HepG2 (cell line): ENCODE measurements around the gene VAMP4. TPM values are rescaled to one million over a fixed set of nuclear protein-coding genes. Genes with fewer than 3 reads are reported as not detected.

ENCODE experiments used
- HCFC1 ChIP-seq: fragments of 150-350 bp; IDR thresholded peaks from 2 replicates; pipeline ENCODE4 v1.6.1; 2014; ENCODE audit warnings: low read depth, low read length
- HINFP ChIP-seq: sonication (generic); formaldehyde crosslinking; IDR thresholded peaks from 2 replicates; pipeline ENCODE4 v1.4.0; 2020; ENCODE audit warnings: low read depth, mild to moderate bottlenecking, missing genetic modification reagents
- IKZF1 ChIP-seq: fragments of 450-650 bp; IDR thresholded peaks from 2 replicates; pipeline ENCODE4 v1.7.1; 2016
- IRF2 ChIP-seq: IDR thresholded peaks from 2 replicates; pipeline ENCODE4 v1.6.1; 2018; ENCODE audit warnings: missing genetic modification reagents, missing compliant biosample characterization
- JARID2 ChIP-seq: sonication (generic); formaldehyde crosslinking; IDR thresholded peaks from 2 replicates; pipeline ENCODE4 v1.8.1; 2023; ENCODE audit warnings: missing genetic modification reagents, inconsistent platforms; ENCODE audit not compliant: insufficient replicate concordance
- NFYC ChIP-seq: IDR thresholded peaks from 2 replicates; pipeline ENCODE4 v1.6.1; 2016; ENCODE audit warnings: missing genetic modification reagents, missing compliant biosample characterization
- PCBP1 ChIP-seq: fragments of 200-400 bp; formaldehyde crosslinking; IDR thresholded peaks from 2 replicates; pipeline ENCODE4 v1.6.1; 2017; ENCODE audit warnings: mild to moderate bottlenecking, low read depth, low read length, borderline replicate concordance
- PRMT3 ChIP-seq: sonication (generic); formaldehyde crosslinking; IDR thresholded peaks from 2 replicates; pipeline ENCODE4 v1.8.1; 2022; ENCODE audit warnings: low read depth, mild to moderate bottlenecking, moderate library complexity, missing genetic modification reagents, borderline replicate concordance
- RFXAP ChIP-seq: sonication (generic); formaldehyde crosslinking; IDR thresholded peaks from 2 replicates; pipeline ENCODE4 v1.4.0; 2020; ENCODE audit warnings: missing genetic modification reagents, borderline replicate concordance
- SMARCE1 ChIP-seq: fragments of 450-650 bp; IDR thresholded peaks from 2 replicates; pipeline ENCODE4 v1.6.1; 2017; ENCODE audit warnings: borderline replicate concordance
- SSRP1 ChIP-seq: IDR thresholded peaks from 2 replicates; pipeline ENCODE4 v1.6.1; 2016; ENCODE audit warnings: control low read depth
- SYNCRIP ChIP-seq: fragments of 200-400 bp; formaldehyde crosslinking; IDR thresholded peaks from 2 replicates; pipeline ENCODE4 v1.6.1; 2018; ENCODE audit warnings: mild to moderate bottlenecking, low read depth, low read length; ENCODE audit not compliant: insufficient read depth
- TFAP4 ChIP-seq: sonication (generic); IDR thresholded peaks from 2 replicates; pipeline ENCODE4 v1.6.1; 2016; ENCODE audit warnings: low read depth, borderline replicate concordance
- ZNF292 ChIP-seq: sonication (generic); formaldehyde crosslinking; IDR thresholded peaks from 2 replicates; pipeline ENCODE4 v1.8.1; 2022; ENCODE audit warnings: mild to moderate bottlenecking, low read depth, missing genetic modification reagents, borderline replicate concordance
- ZNF335 ChIP-seq: sonication (generic); formaldehyde crosslinking; IDR thresholded peaks from 2 replicates; pipeline ENCODE4 v1.4.0; 2020; ENCODE audit warnings: missing genetic modification reagents
- ZNF337 ChIP-seq: sonication (generic); formaldehyde crosslinking; IDR thresholded peaks from 2 replicates; pipeline ENCODE4 v1.5.1; 2020; ENCODE audit warnings: missing genetic modification reagents, low read depth, mild to moderate bottlenecking, borderline replicate concordance
- ZNF574 ChIP-seq: sonication (generic); formaldehyde crosslinking; IDR thresholded peaks from 2 replicates; pipeline ENCODE4 v1.4.0; 2020; ENCODE audit warnings: missing genetic modification reagents
- ZNF598 ChIP-seq: sonication (generic); formaldehyde crosslinking; IDR thresholded peaks from 2 replicates; pipeline ENCODE4 v1.5.1; 2020; ENCODE audit warnings: mild to moderate bottlenecking, missing genetic modification reagents, borderline replicate concordance
- ZNF710 ChIP-seq: sonication (generic); formaldehyde crosslinking; IDR thresholded peaks from 2 replicates; pipeline ENCODE4 v1.5.0; 2020; ENCODE audit warnings: mild to moderate bottlenecking, missing genetic modification reagents, borderline replicate concordance
- ZNF777 ChIP-seq: sonication (generic); formaldehyde crosslinking; IDR thresholded peaks from 2 replicates; pipeline ENCODE4 v1.4.0; 2020; ENCODE audit warnings: missing genetic modification reagents
- polyA plus RNA-seq, 8 experiments: library from polyadenylated mRNA; depleted of rRNA in 3 of 8; stranded (reverse) in 7 of 8; unstranded in 1 of 8; fragments of >200 nt; fragmentation: Illumina TruSeq in 4 of 8; extraction: Trizol in 4 of 8; gene quantifications; 2 replicates each; pipeline versions ENCODE4 v1.2.1 to v1.2.3, GENCODE V29; 2011 to 2016; ENCODE audit warnings: low read depth in 4 of 8, missing spikeins in 1 of 8, mixed read lengths in 1 of 8; ENCODE audit not compliant: insufficient read depth in 1 of 8
- total RNA-seq, 5 experiments: library from RNA; depleted of rRNA; stranded (reverse); fragments of >200 nt; fragmentation: Illumina TruSeq; extraction: Trizol; gene quantifications; 2 replicates each; pipeline ENCODE4 v1.2.3, GENCODE V29; 2016; ENCODE audit warnings: low read depth in 1 of 5
- TF ChIP-seq, protein P1 (sequence below): sonication (generic); formaldehyde crosslinking; IDR thresholded peaks from 2 replicates; pipeline ENCODE4 v1.4.0; 2020; ENCODE audit warnings: mild to moderate bottlenecking, missing genetic modification reagents, borderline replicate concordance

VAMP4 gene
- total and polyA plus RNA-seq, 2 of the 13 experiments (the other 11 are each of a cell fraction or from before 2014, with no cell fraction given): 1.4 to 2.0 TPM

GRCh38 chr1:171781176-171781875 is 39.5 kb upstream of the VAMP4 start, which contains the start of gene METTL13 (continued):
- TF ChIP-seq ZNF574 (CRISPR knock-in tag): peak; percentile 90
- TF ChIP-seq SMARCE1: no peak
- 0 out of 2 replicates have a peak, but pooled peaks have one; percentile 57 for TF ChIP-seq PCBP1
- TF ChIP-seq ZNF292 (CRISPR knock-in tag): peak; percentile 58; the same call in 1 of the 2 replicates
- no peak for TF ChIP-seq ZNF337 (CRISPR knock-in tag)
- peak; percentile 97 for TF ChIP-seq RFXAP (CRISPR knock-in tag)
- peak; percentile 93; the same call in 1 of the 2 replicates for TF ChIP-seq ZNF335 (CRISPR knock-in tag)
- no peak for TF ChIP-seq SSRP1 (CRISPR knock-in tag)
- TF ChIP-seq ZNF598: peak; percentile 68; the same call in 1 of the 2 replicates
- TF ChIP-seq JARID2 (CRISPR knock-in tag): no peak
- 0 out of 2 replicates have a peak, but pooled peaks have one; percentile 50 for TF ChIP-seq HCFC1
- peak; percentile 60 for TF ChIP-seq IRF2
- no peak for TF ChIP-seq IKZF1
- TF ChIP-seq SYNCRIP: no peak
- TF ChIP-seq, protein P1, sequence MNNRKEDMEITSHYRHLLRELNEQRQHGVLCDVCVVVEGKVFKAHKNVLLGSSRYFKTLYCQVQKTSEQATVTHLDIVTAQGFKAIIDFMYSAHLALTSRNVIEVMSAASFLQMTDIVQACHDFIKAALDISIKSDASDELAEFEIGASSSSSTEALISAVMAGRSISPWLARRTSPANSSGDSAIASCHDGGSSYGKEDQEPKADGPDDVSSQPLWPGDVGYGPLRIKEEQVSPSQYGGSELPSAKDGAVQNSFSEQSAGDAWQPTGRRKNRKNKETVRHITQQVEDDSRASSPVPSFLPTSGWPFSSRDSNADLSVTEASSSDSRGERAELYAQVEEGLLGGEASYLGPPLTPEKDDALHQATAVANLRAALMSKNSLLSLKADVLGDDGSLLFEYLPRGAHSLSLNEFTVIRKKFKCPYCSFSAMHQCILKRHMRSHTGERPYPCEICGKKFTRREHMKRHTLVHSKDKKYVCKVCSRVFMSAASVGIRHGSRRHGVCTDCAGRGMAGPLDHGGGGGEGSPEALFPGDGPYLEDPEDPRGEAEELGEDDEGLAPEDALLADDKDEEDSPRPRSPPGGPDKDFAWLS (CRISPR knock-in tag): no peak
- TF ChIP-seq PRMT3 (CRISPR knock-in tag): no peak
- TF ChIP-seq HINFP (CRISPR knock-in tag): no peak
- peak; percentile 98 for TF ChIP-seq NFYC
- TF ChIP-seq ZNF777 (CRISPR knock-in tag): no peak
- TF ChIP-seq ZNF710 (CRISPR knock-in tag): peak; percentile 72
- no peak for TF ChIP-seq TFAP4
